Keratinocyte (primary cell): ENCODE data around the gene PAQR5. TPM values are rescaled to one million over a fixed set of nuclear protein-coding genes. Genes with fewer than 3 reads are reported as not detected.

Experiments
- DNase-seq: peaks from one replicate; pipeline ENCODE4 v3.0.0-alpha.2; 2011; ENCODE audit warnings: low read depth, missing footprints, low spot score
- FAIRE-seq: peaks from 2 replicates; lab custom pipeline; 2011; peaks lifted over from hg19 to GRCh38; lab: Jason Lieb, UNC
- H2AFZ ChIP-seq: 2 replicates; pipeline ENCODE4 v1.6.0; 2012; ENCODE audit warnings: low read length, control low read depth, inconsistent platforms; ENCODE audit not compliant: control insufficient read depth
- H3K27ac ChIP-seq: 2 replicates; pipeline ENCODE4 v1.5.1; 2011; ENCODE audit warnings: low read length; ENCODE audit not compliant: control insufficient read depth, insufficient read depth
- H3K27me3 ChIP-seq: 3 replicates; pipeline ENCODE4 v1.6.0; 2011; ENCODE audit warnings: low read length; ENCODE audit not compliant: control insufficient read depth, insufficient read depth; ENCODE audit errors: extremely low read depth
- H3K36me3 ChIP-seq, 2 experiments: 2 replicates in 1 of 2; 3 replicates in 1 of 2; pipeline ENCODE4 v1.5.1; 2011; ENCODE audit warnings: low read length in 2 of 2, mild to moderate bottlenecking in 1 of 2; ENCODE audit not compliant: control insufficient read depth in 2 of 2, insufficient read depth in 2 of 2; ENCODE audit errors: extremely low read depth in 1 of 2
- H3K4me1 ChIP-seq: 3 replicates; pipeline ENCODE4 v1.5.1; 2011; ENCODE audit warnings: low read length; ENCODE audit not compliant: control insufficient read depth, insufficient read depth; ENCODE audit errors: extremely low read depth
- H3K4me2 ChIP-seq: 3 replicates; pipeline ENCODE4 v1.6.0; 2011; ENCODE audit warnings: low read depth, low read length; ENCODE audit not compliant: control insufficient read depth, insufficient read depth; ENCODE audit errors: extremely low read depth
- H3K4me3 ChIP-seq, 3 experiments: fragments of 200-600 bp in 1 of 3; sonication (generic) in 1 of 3; 2 replicates in 2 of 3; 3 replicates in 1 of 3; pipeline ENCODE4 v1.5.1; 2011 to 2016; ENCODE audit warnings: low read length in 3 of 3, mild to moderate bottlenecking in 3 of 3, control low read depth in 2 of 3, inconsistent platforms in 1 of 3, low read depth in 1 of 3, mixed read lengths in 1 of 3, mixed run types in 1 of 3, moderate library complexity in 1 of 3; ENCODE audit not compliant: control insufficient read depth in 2 of 3, insufficient read depth in 2 of 3; ENCODE audit errors: extremely low read depth in 1 of 3
- H3K79me2 ChIP-seq: 2 replicates; pipeline ENCODE4 v1.6.0; 2012; ENCODE audit warnings: low read length; ENCODE audit not compliant: control insufficient read depth, insufficient read depth
- H3K9ac ChIP-seq: 3 replicates; pipeline ENCODE4 v1.6.0; 2011; ENCODE audit warnings: low read length; ENCODE audit not compliant: control insufficient read depth, insufficient read depth; ENCODE audit errors: extremely low read depth
- H3K9me1 ChIP-seq: 3 replicates; pipeline ENCODE4 v1.6.0; 2011; ENCODE audit warnings: low read length; ENCODE audit not compliant: control insufficient read depth, insufficient read depth; ENCODE audit errors: extremely low read depth
- H3K9me3 ChIP-seq: 2 replicates; pipeline ENCODE4 v1.5.1; 2012; ENCODE audit warnings: low read depth, low read length; ENCODE audit not compliant: control insufficient read depth
- H4K20me1 ChIP-seq: 3 replicates; pipeline ENCODE4 v1.6.0; 2011; ENCODE audit warnings: low read length; ENCODE audit not compliant: control insufficient read depth, insufficient read depth; ENCODE audit errors: extremely low read depth
- EZH2 ChIP-seq: IDR thresholded peaks from one replicate; pipeline ENCODE4 v1.6.1; 2012; ENCODE audit warnings: inconsistent platforms, mild to moderate bottlenecking, low read length, moderate library complexity
- dilution Hi-C: fragments of 300-500 bp; cut with MboI; formaldehyde crosslinking; loops from one replicate; pipeline ENCODE4 v1.7.0; 2020; ENCODE audit warnings: low sequenced_read_pairs; ENCODE audit not compliant: extremely low pct_ligation_motif_present
- polyA plus RNA-seq, 5 experiments: library from polyadenylated mRNA; depleted of rRNA in 3 of 5; stranded (reverse) in 3 of 5; stranded (forward) in 1 of 5; unstranded in 1 of 5; fragments of >200 nt; gene quantifications; 1 replicate in 1 of 5; 2 replicates in 3 of 5; 3 replicates in 1 of 5; pipeline versions ENCODE4 v1.2.1 to v1.2.3, GENCODE V29; 2011 to 2012; ENCODE audit warnings: missing spikeins in 2 of 5, low read depth in 1 of 5, low replicate concordance in 1 of 5
- TF ChIP-seq, protein P1 (sequence below), 3 experiments: IDR thresholded peaks in 1 of 3; conservative IDR thresholded peaks in 1 of 3; optimal IDR thresholded peaks in 1 of 3; 2 replicates in 2 of 3; 3 replicates in 1 of 3; pipeline versions ENCODE3 to v1.5.1; 2011; ENCODE audit warnings: low read length in 3 of 3, mild to moderate bottlenecking in 3 of 3, moderate library complexity in 2 of 3, control low read depth in 1 of 3, inconsistent platforms in 1 of 3; ENCODE audit not compliant: insufficient read depth in 2 of 3; ENCODE audit errors: extremely low read depth in 1 of 3

Gene PAQR5
- polyA plus RNA-seq, 1 donor (not counting 4 experiments of a cell fraction or from before 2014, with no cell fraction given) = 0.30 TPM

DNA sequence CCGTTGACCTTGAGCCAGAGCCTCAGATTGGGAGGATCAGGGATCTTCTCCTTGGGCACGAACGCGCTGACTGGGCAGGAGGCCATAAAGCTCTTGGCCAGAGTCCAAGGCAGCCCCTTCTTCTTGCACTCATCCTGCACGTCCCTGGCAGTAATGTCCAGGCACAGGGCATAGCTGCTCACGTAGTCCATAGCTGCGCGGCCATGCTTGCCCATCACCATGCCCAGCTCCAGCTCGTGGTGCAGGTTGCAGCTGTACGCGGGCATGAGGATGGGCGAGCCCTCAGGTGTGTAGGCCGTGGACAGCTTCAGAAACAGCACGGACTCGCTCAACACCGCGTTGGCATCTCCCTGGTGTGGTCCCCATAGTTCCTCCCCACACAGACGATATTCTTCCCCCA lies 136.0 kb downstream of the PAQR5 start:
- no peak overlapping the region for H3K4me2 ChIP-seq
- no peak overlapping the region for H3K9ac ChIP-seq
- dilution Hi-C loops = no loop called here
- no peaks in the 10 kb centered on the region for H3K9me1 ChIP-seq
- no peak overlapping the region for H2AFZ ChIP-seq
- TF ChIP-seq, protein P1, sequence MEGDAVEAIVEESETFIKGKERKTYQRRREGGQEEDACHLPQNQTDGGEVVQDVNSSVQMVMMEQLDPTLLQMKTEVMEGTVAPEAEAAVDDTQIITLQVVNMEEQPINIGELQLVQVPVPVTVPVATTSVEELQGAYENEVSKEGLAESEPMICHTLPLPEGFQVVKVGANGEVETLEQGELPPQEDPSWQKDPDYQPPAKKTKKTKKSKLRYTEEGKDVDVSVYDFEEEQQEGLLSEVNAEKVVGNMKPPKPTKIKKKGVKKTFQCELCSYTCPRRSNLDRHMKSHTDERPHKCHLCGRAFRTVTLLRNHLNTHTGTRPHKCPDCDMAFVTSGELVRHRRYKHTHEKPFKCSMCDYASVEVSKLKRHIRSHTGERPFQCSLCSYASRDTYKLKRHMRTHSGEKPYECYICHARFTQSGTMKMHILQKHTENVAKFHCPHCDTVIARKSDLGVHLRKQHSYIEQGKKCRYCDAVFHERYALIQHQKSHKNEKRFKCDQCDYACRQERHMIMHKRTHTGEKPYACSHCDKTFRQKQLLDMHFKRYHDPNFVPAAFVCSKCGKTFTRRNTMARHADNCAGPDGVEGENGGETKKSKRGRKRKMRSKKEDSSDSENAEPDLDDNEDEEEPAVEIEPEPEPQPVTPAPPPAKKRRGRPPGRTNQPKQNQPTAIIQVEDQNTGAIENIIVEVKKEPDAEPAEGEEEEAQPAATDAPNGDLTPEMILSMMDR (optimal IDR thresholded peaks at IDR 0.05 in 1 of 3, IDR thresholded peaks at IDR 0.05 in 1 of 3, conservative IDR thresholded peaks at IDR 0.05 in 1 of 3; ENCODE audit: extremely low read depth in 1 of 3, insufficient read depth in 2 of 3, low read length in 3 of 3) = no peak
- TF ChIP-seq EZH2 = no peak
- H4K20me1 ChIP-seq = no peaks in the 10 kb centered on the region
- H3K27me3 ChIP-seq = no peaks in the 10 kb centered on the region
- no peaks in the 10 kb centered on the region for H3K9me3 ChIP-seq
- DNase-seq = no peak
- H3K36me3 ChIP-seq = peaks cover 6 to 29% of the 10 kb centered on the region in 2 experiments
- no peak overlapping the region for H3K4me3 ChIP-seq
- no peak for FAIRE-seq
- no peak overlapping the region for H3K27ac ChIP-seq
- H3K79me2 ChIP-seq = peaks cover 13% of the 10 kb centered on the region
- no peaks in the 10 kb centered on the region for H3K4me1 ChIP-seq

DNA sequence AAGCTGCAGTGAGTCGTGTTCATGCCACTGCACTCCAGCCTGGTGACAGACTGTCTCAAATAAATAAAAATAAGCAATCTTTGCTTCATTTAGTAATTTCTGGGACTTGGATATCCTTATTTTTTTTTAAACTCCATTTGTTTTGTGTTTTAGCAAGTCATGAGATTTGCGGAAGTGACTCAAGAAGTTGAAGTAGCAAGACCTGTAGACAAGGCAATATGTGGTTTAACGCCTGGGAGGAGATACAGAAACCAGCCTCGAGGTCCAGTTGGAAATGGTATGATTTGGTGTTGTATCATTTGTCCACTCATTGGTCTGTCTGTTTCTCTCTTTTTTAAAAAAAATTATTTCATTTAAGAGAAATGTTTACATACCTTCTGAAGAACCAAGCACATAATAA lies 137.3 kb downstream of the PAQR5 start:
- dilution Hi-C loops = no loop called here
- no peaks in the 10 kb centered on the region for H3K9me3 ChIP-seq
- peaks cover 7 to 33% of the 10 kb centered on the region in 2 experiments for H3K36me3 ChIP-seq
- H3K9me1 ChIP-seq = no peaks in the 10 kb centered on the region
- no peaks in the 10 kb centered on the region for H3K4me1 ChIP-seq
- no peaks in the 10 kb centered on the region for H4K20me1 ChIP-seq
- H3K27me3 ChIP-seq = no peaks in the 10 kb centered on the region
- FAIRE-seq (no peak), DNase-seq (no peak)
- no peak overlapping the region for H3K4me2 ChIP-seq
- no peak overlapping the region for H3K9ac ChIP-seq
- no peak overlapping the region for H2AFZ ChIP-seq
- no peak overlapping the region for H3K4me3 ChIP-seq
- TF ChIP-seq, protein P1 (optimal IDR thresholded peaks at IDR 0.05 in 1 of 3, IDR thresholded peaks at IDR 0.05 in 1 of 3, conservative IDR thresholded peaks at IDR 0.05 in 1 of 3; ENCODE audit: extremely low read depth in 1 of 3, insufficient read depth in 2 of 3, low read length in 3 of 3) = no peak
- TF ChIP-seq EZH2 = no peak
- peaks cover 8% of the 10 kb centered on the region for H3K79me2 ChIP-seq
- no peak overlapping the region for H3K27ac ChIP-seq
